Lung (tissue), 12 donors: ENCODE measurements around the gene TSPYL6. TPM values are rescaled to one million over a fixed set of nuclear protein-coding genes. Genes with fewer than 3 reads are reported as not detected.
"Not testable (repeated sequence)": the region's sequence is repeated elsewhere in the genome, so short reads cannot be mapped to it uniquely, and the experiment has no call there.

ENCODE experiments used
- ATAC-seq: fragments of 200-7000 bp; cut with Tn5 transposase; one replicate; pipeline ENCODE4 v1.9.1; 2020; ENCODE audit warnings: moderate number of reproducible peaks; ENCODE audit not compliant: insufficient read depth, low FRiP score
- DNase-seq, 3 donors: peaks; one replicate each; pipeline ENCODE4 v3.0.0-alpha.2; 2013 to 2017
- H3K27ac ChIP-seq, 2 donors: one replicate each; pipeline ENCODE4 v1.5.1; 2013; ENCODE audit warnings: mild to moderate bottlenecking in 2 of 2, moderate library complexity in 2 of 2, control low read depth in 1 of 2, inconsistent platforms in 1 of 2, low read depth in 1 of 2, low read length in 1 of 2
- H3K27me3 ChIP-seq, 3 donors: one replicate each; pipeline ENCODE4 v1.5.1; 2013; ENCODE audit warnings: low read length in 2 of 3; ENCODE audit not compliant: control insufficient read depth in 3 of 3, insufficient read depth in 3 of 3
- H3K36me3 ChIP-seq, 4 donors: one replicate each; pipeline ENCODE4 v1.5.1; 2013; ENCODE audit warnings: low read length in 4 of 4, mild to moderate bottlenecking in 1 of 4, moderate library complexity in 1 of 4; ENCODE audit not compliant: control insufficient read depth in 4 of 4, insufficient read depth in 4 of 4
- H3K4me1 ChIP-seq, 5 donors: one replicate each; pipeline ENCODE4 v1.5.1; 2013; ENCODE audit warnings: low read length in 5 of 5, mild to moderate bottlenecking in 2 of 5, moderate library complexity in 1 of 5; ENCODE audit not compliant: control insufficient read depth in 5 of 5, insufficient read depth in 5 of 5
- H3K4me3 ChIP-seq: one replicate; pipeline ENCODE4 v1.5.1; 2013; ENCODE audit warnings: mild to moderate bottlenecking, control low read depth, moderate library complexity
- H3K9ac ChIP-seq, 2 donors: one replicate each; pipeline ENCODE4 v1.5.1; 2013; ENCODE audit warnings: low read length in 2 of 2, control low read depth in 1 of 2; ENCODE audit not compliant: insufficient read depth in 1 of 2
- H3K9me3 ChIP-seq, 4 donors: one replicate each; pipeline ENCODE4 v1.5.1; 2013; ENCODE audit warnings: low read length in 3 of 4, mild to moderate bottlenecking in 1 of 4, moderate library complexity in 1 of 4; ENCODE audit not compliant: control insufficient read depth in 4 of 4, insufficient read depth in 3 of 4
- CTCF ChIP-seq: IDR thresholded peaks from 2 replicates; pipeline ENCODE4 v1.5.1; 2012; ENCODE audit warnings: mild to moderate bottlenecking; ENCODE audit errors: control extremely low read depth, extremely low read depth
- WGBS, 2 donors: extraction: QIAGEN DNeasy Blood & Tissue Kit; methylation state at CpG; one replicate each; pipeline ENCODE4 v1.1.7; 2013; 5-methylcytosine and 5-hydroxymethylcytosine counted together
- polyA plus RNA-seq, 2 donors: library from polyadenylated mRNA; stranded (reverse); fragments of 200-250 nt; gene quantifications; one replicate each; pipeline ENCODE4 v1.2.1, GENCODE V29; 2013
- total RNA-seq, 2 donors: library from RNA; depleted of rRNA in 1 of 2; stranded (reverse); fragments of >200 nt in 1 of 2; gene quantifications; one replicate each; pipeline ENCODE4 v1.2.1, GENCODE V29; 2014 to 2021
- donor health status: control.
- donor health status: control.
- donor health status: Bipolar disorder and iron deficiency.
- donor health status: healthy.
- donor health status: DM: yes; HTN: yes; CAD: no.

TSPYL6 gene
- total and polyA plus RNA-seq, 4 donors: 0.20 TPM; not detected in 3

GRCh38 chr2:54271189-54271588 is 15.2 kb upstream of the TSPYL6 start:
- Histone ChIP-seq H3K4me3 (no peak overlapping the region), H3K27ac (no peak overlapping the region), H3K36me3 (no peaks in the 10 kb centered on the region), H3K9ac (no peak overlapping the region), H3K27me3 (no peaks in the 10 kb centered on the region), H3K4me1 (peaks cover 0 to 1% (median 0%) of the 10 kb centered on the region in 5 donors), H3K9me3 (no peaks in the 10 kb centered on the region)
- no peak for TF ChIP-seq CTCF
- no peak for DNase-seq
- no peak for ATAC-seq
- WGBS, 2 donors: 92 to 93% methylated on average over 4 of the region's 4 CpGs

DNA sequence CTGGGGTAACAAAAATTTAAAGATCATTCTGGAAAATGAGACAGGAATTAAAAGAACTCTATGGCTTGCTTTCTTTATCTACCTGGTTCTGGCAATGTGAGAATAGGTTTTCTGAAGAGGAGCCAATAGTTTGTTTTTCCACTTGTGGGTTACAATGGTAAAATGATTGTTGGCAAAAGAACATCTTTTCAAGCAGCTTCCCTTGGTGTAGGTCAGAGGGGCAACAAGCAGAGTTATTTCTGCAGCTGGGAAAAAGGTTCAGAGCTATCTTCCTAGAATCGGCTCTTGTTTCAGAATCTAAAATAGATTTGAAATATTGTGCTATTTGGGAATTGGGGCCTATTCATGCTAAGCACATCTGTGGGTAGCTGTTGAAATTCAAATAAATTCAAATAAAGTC is 11.5 kb upstream of the TSPYL6 start:
- Histone ChIP-seq H3K36me3 (no peaks in the 10 kb centered on the region), H3K4me1 (no peaks in the 10 kb centered on the region), H3K4me3 (no peak overlapping the region), H3K9ac (no peak overlapping the region), H3K27me3 (no peaks in the 10 kb centered on the region), H3K27ac (no peak overlapping the region), H3K9me3 (peaks cover 0 to 4% (median 1%) of the 10 kb centered on the region in 4 donors)
- ATAC-seq (no peak), DNase-seq (no peak)
- 81 to 97% methylated on average over 1 of the region's 1 CpG for WGBS, 2 donors
- TF ChIP-seq CTCF: no peak

GRCh38 chr2:54265081-54265480 is 9.1 kb upstream of the TSPYL6 start:
- ATAC-seq, H3K4me3 ChIP-seq, H3K9me3 ChIP-seq, H3K9ac ChIP-seq, H3K27ac ChIP-seq, H3K27me3 ChIP-seq, H3K36me3 ChIP-seq, DNase-seq: not testable (repeated sequence)
- WGBS, 2 donors: 73 to 91% methylated on average over 1 of the region's 1 CpG
- peaks cover 0 to 18% (median 0%) of the 10 kb centered on the region in 5 donors for H3K4me1 ChIP-seq

DNA sequence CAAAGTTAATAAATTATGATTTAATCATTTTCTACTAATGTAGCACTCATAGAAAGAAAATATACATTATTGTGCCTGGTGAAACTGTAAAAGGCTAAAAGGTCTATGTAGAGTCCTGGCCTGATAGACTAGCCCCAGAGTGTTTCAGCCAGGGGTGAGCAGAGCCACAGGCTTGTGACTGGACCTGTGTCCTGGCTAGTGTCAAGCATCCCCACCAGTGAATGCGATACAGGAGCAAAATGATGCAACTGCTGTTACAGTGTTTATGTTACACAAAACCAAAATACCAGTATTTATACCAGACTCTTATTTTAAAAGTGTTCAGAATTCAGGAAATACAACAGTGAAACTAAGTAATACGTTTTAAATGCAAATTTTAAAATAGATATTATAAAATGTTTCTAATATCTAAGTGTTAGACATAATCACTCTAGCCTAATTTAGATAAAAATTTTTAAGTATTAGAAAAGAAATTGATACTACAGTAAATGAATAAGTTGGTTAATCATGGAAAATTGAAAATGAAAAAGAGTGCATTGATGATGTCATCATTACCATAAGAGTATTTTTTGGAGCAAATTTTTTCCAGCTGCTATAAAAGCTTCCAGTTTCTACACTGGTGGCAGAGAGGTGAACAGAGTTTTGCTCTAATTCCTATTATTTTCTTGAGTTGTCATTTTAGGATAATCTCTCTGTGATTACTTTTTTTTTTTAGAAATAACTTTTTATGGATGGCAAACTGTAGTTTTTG is 6.2 kb upstream of the TSPYL6 start:
- Histone ChIP-seq H3K9me3 (peaks cover 0 to 4% (median 1%) of the 10 kb centered on the region in 4 donors), H3K27ac (no peak overlapping the region)
- no peak for TF ChIP-seq CTCF

More for the DNA sequence above, 6.2 kb upstream of the TSPYL6 start:
- DNase-seq (peak; percentile 28 to 64 (median 62)), ATAC-seq (no peak)
- 78 to 87% methylated on average over 2 of the region's 2 CpGs for WGBS, 2 donors
- H3K36me3 ChIP-seq: no peaks in the 10 kb centered on the region
- no peak overlapping the region for H3K4me3 ChIP-seq
- H3K27me3 ChIP-seq: no peaks in the 10 kb centered on the region
- peaks cover 0 to 23% (median 0%) of the 10 kb centered on the region in 5 donors for H3K4me1 ChIP-seq
- H3K9ac ChIP-seq: peak overlapping the region in 1 of 2 donors; percentile 3
